ENCODE data around the gene CPTP. TPM values are rescaled to one million over a fixed set of nuclear protein-coding genes. Genes with fewer than 3 reads are reported as not detected.
"Not testable (repeated sequence)": the region's sequence is repeated elsewhere in the genome, so short reads cannot be mapped to it uniquely, and the experiment has no call there.

CPTP gene
- polyA plus RNA-seq, 1 experiment = 7.1 TPM

DNA sequence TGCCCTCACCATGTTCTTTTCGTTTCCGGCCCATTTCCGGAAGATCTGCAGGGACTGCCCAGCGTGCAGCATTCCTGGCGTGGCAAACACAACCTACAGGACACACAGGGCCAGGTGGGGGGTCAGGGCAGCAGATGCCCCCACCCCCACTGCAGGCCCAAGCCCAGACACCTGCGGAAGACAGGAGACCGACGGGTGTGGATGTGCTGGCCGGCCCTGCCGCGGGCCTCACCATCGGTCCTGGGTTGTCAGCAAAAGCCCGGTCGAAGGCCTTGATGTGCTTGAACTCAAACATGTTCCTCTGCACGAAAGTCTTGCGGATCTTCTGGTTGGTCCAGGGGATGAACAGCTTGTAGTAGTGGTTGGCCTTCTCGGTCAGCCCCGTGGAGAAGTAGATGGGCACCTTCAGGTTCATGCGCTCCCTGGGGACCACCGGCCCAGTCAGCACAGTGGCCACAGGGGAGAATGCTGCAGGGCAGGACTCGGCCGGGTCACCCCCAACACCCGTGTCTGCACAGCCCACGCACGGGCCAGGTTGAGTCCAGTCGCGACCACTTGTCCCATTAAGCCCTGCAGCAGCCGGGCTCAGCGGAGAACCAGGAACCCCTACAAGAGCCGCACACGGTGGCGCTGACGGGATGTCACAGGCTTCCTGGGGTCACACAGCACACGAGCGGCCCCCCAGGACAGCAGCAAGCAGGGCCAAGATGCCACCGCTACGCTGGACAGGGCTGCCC lies 10.9 kb upstream of the CPTP start:
- Histone ChIP-seq H3K27ac (ENCODE audit: low read depth, low read length) (no peak overlapping the region), H3K9me3 (ENCODE audit: control insufficient read depth, insufficient read depth, low read length) (no peaks in the 10 kb centered on the region), H3K4me3 (ENCODE audit: low read depth, low read length) (no peak overlapping the region), H3K27me3 (ENCODE audit: control insufficient read depth, insufficient read depth, low read length) (no peaks in the 10 kb centered on the region)
- TF ChIP-seq, protein P1, sequence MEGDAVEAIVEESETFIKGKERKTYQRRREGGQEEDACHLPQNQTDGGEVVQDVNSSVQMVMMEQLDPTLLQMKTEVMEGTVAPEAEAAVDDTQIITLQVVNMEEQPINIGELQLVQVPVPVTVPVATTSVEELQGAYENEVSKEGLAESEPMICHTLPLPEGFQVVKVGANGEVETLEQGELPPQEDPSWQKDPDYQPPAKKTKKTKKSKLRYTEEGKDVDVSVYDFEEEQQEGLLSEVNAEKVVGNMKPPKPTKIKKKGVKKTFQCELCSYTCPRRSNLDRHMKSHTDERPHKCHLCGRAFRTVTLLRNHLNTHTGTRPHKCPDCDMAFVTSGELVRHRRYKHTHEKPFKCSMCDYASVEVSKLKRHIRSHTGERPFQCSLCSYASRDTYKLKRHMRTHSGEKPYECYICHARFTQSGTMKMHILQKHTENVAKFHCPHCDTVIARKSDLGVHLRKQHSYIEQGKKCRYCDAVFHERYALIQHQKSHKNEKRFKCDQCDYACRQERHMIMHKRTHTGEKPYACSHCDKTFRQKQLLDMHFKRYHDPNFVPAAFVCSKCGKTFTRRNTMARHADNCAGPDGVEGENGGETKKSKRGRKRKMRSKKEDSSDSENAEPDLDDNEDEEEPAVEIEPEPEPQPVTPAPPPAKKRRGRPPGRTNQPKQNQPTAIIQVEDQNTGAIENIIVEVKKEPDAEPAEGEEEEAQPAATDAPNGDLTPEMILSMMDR (IDR thresholded peaks at IDR 0.05; ENCODE audit: low read depth, low read length) = no peak
- CTCF ChIA-PET = no interaction called here
- DNase-seq (ENCODE audit: low read depth, low spot score) = no peak
- POLR2A ChIA-PET = no interaction called here

GRCh38 chr1:1314237-1314586 lies 10.4 kb upstream of the CPTP start:
- ChIA-PET CTCF (no interaction called here), POLR2A (no interaction called here)
- Histone ChIP-seq H3K9me3 (ENCODE audit: control insufficient read depth, insufficient read depth, low read length) (no peaks in the 10 kb centered on the region; the same call in 1 of the 2 replicates), H3K27ac (ENCODE audit: low read depth, low read length) (no peak overlapping the region), H3K4me3 (ENCODE audit: low read depth, low read length) (no peak overlapping the region), H3K27me3 (ENCODE audit: control insufficient read depth, insufficient read depth, low read length) (no peaks in the 10 kb centered on the region)
- TF ChIP-seq, protein P1 (IDR thresholded peaks at IDR 0.05; ENCODE audit: low read depth, low read length) = no peak
- no peak for DNase-seq (ENCODE audit: low read depth, low spot score)

GRCh38 chr1:1314678-1315335 lies 9.8 kb upstream of the CPTP start:
- TF ChIP-seq, protein P1 (IDR thresholded peaks at IDR 0.05; ENCODE audit: low read depth, low read length) = no peak
- ChIA-PET POLR2A (no interaction called here), CTCF (no interaction called here)

DNA sequence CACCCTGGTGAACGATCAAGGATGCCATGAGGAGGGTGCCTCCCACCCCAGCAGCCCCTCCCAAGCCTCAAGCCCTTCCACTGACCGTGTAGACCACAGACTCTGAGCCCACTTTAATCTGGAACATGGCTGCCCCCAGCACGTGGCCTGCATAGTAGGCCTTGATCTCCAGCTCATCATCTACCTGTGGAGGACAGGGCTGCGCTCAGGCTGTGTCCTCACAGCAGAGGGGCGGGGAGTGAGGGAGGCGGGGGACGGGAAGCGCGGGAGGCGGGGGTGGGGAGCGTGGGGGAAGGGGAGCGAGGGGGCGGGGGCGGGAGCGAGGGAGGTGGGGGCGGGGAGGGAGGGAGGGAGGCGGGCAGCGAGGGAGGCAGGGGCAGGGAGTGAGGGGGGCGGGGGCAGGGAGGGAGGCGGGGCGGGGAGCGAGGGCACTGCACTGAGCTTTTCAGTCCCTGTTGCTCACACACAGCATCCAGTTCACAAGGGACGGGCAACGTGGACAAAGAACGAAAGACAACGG lies 9.1 kb upstream of the CPTP start:
- no peak overlapping the region for H3K4me3 ChIP-seq (ENCODE audit: low read depth, low read length)
- no peaks in the 10 kb centered on the region; the same call in 1 of the 2 replicates for H3K9me3 ChIP-seq (ENCODE audit: control insufficient read depth, insufficient read depth, low read length)
- ChIA-PET POLR2A (no interaction called here), CTCF (interaction anchor here (0.6 kb wide), 1 partner anchor 194 kb away, joined by 3 read pairs; no protein-coding TSS in a partner anchor)
- no peak overlapping the region for H3K27ac ChIP-seq (ENCODE audit: low read depth, low read length)
- DNase-seq (ENCODE audit: low read depth, low spot score) = no peak
- H3K27me3 ChIP-seq (ENCODE audit: control insufficient read depth, insufficient read depth, low read length) = no peaks in the 10 kb centered on the region
- TF ChIP-seq, protein P1 (IDR thresholded peaks at IDR 0.05; ENCODE audit: low read depth, low read length) = no peak

More at GRCh38 chr1:1314678-1315335, 9.8 kb upstream of the CPTP start:
- H3K27ac ChIP-seq (ENCODE audit: low read depth, low read length) = no peak overlapping the region
- H3K9me3 ChIP-seq (ENCODE audit: control insufficient read depth, insufficient read depth, low read length) = no peaks in the 10 kb centered on the region; the same call in 1 of the 2 replicates
- no peak overlapping the region for H3K4me3 ChIP-seq (ENCODE audit: low read depth, low read length)
- no peaks in the 10 kb centered on the region for H3K27me3 ChIP-seq (ENCODE audit: control insufficient read depth, insufficient read depth, low read length)
- no peak for DNase-seq (ENCODE audit: low read depth, low spot score)

DNA sequence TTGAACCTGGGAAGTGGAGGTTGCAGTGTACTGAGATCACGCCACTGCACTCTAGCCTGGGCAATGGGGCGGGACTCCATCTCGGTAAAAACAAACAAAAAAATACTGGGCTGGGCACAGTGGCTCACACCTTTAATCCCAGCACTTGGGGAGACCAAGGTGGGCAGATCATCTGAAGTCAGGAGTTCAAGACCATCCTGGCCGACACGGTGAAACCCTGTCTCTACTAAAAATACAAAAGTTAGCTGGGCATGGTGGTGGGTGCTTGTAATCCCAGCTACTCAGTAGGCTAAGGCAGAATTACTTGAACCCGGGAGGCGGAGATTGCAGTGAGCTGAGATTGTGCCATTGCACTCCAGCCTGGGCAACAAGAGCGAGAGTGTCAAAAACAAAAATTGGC lies 8.4 kb upstream of the CPTP start:
- DNase-seq (ENCODE audit: low read depth, low spot score); POLR2A ChIA-PET: not testable (repeated sequence)

More for the DNA sequence above, 8.4 kb upstream of the CPTP start:
- H3K9me3 ChIP-seq (ENCODE audit: control insufficient read depth, insufficient read depth, low read length); H3K27me3 ChIP-seq (ENCODE audit: control insufficient read depth, insufficient read depth, low read length); H3K4me3 ChIP-seq (ENCODE audit: low read depth, low read length); H3K27ac ChIP-seq (ENCODE audit: low read depth, low read length); CTCF ChIA-PET: not testable (repeated sequence)

Data from AG04450 (cell line).